Measurements from ENCODE around the gene BTBD16. TPM values are rescaled to one million over a fixed set of nuclear protein-coding genes. Genes with fewer than 3 reads are reported as not detected.

Gene BTBD16
- total RNA-seq, 1 donor from 2014 or later: 51.2 TPM

- DNase-seq (ENCODE audit: low spot score): no peak
These were observed 102.6 kb downstream of the BTBD16 start for GRCh38 chr10:122373721-122374120.

DNA sequence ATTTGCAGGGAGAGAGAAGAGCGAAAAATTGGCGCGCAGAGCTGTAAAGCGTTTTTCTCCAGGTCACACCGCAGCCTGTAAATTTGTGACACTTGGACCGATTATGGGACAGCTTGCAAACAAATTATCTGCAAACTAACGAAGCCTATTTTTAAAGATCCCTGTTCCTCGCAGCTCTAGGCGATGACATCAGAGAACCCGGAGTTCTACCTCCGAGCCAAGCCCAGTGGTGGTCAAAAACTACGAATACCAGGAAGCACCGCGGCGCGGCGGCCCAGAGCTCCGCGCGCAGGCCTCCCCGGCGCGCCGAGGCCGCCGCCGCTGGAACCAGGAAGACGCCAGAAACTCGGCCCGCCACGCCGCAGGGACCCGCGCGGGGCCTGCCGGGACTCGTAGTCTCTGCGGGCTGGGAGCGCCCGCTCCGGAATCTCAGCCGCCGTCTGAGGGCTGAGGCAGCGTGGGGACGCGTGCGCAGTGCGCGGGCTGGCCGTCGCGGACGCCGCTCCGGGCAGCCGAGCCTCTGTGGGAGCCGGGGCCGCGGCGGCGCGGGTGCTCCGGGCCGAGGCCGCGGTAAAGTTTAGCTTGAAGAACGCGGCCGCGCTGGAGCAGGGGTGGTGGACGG is 103.3 kb downstream of the BTBD16 start, which contains the start of gene PLEKHA1:
PLEKHA1 (plus strand) TSS at position 472 of the 622 bp plus-strand sequence. CDS start 18,493 bp downstream, outside the sequence.
- peak; percentile 95 for DNase-seq (ENCODE audit: low spot score)

GRCh38 chr10:122374859-122375678 is 104.0 kb downstream of the BTBD16 start:
- peak; percentile 69 for DNase-seq (ENCODE audit: low spot score)

- no peak for DNase-seq (ENCODE audit: low spot score)
These were observed 104.6 kb downstream of the BTBD16 start for GRCh38 chr10:122375679-122376160.

GRCh38 chr10:122376364-122376961 is 105.4 kb downstream of the BTBD16 start:
- DNase-seq (ENCODE audit: low spot score): no peak

GRCh38 chr10:122379041-122379440 is 107.9 kb downstream of the BTBD16 start:
- DNase-seq (ENCODE audit: low spot score): no peak

- no peak for DNase-seq (ENCODE audit: low spot score)
These were observed 108.4 kb downstream of the BTBD16 start for GRCh38 chr10:122379537-122379936.

DNA sequence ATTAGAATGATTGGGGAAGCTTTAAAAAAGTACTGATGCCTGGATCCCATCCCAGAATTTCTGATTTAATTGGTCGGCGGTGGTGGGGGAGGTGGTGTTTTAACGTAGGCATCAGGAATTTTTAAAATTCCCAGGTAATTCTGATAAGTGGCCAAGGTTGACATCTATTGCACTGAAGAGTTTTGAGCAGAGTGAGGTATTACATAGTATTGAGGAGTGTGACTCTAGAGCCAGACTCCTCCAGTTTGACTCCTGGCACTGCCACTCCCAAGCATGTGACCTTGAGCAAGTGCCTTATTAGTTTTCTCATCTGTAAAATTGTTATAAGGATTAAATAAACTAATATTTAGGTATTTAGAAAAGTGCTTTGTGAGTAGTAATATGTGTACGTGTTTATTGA is 109.6 kb downstream of the BTBD16 start:
- no peak for DNase-seq (ENCODE audit: low spot score)

GRCh38 chr10:122381680-122382079 is 110.6 kb downstream of the BTBD16 start:
- DNase-seq (ENCODE audit: low spot score): no peak

DNA sequence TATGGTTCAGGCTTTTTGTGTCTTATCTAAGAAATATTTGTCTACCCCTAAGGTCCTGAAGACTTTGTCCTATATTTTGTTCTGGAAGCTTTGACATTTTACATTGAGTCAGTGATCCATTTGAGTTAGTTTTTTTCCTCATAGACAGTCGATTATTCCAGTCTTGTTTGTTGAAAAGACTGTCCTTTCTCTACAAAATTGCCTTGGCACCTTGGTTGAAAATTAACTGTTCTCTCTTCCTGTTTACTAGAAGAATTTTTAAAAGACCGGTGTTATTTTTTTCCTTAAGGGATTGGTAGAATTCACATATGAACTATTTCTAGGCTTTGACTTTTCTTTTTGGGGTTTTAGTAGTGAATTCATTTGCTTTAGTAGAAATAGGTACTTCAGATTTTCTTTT is 115.4 kb downstream of the BTBD16 start:
- DNase-seq (ENCODE audit: low spot score): no peak

GRCh38 chr10:122387572-122387971 is 116.5 kb downstream of the BTBD16 start:
- no peak for DNase-seq (ENCODE audit: low spot score)

Other genes with a start within 250 kb of the BTBD16 start
- 41.9 TPM for gene PLEKHA1, start 103.4 kb downstream of the BTBD16 start, total RNA-seq
- not detected for gene ARMS2, start 183.4 kb downstream of the BTBD16 start, total RNA-seq
- gene HTRA1, start 190.3 kb downstream of the BTBD16 start, total RNA-seq: 55.2 TPM

All from ureter (tissue), 1 donor.